HG03460 (cell line): ENCODE data around the gene EVI5L.

Experiments used
- ATAC-seq: cut with Tn5 transposase; IDR thresholded peaks from one replicate; pipeline ENCODE4 v1.9.1; 2021; ENCODE audit not compliant: unreplicated experiment

Gene EVI5L

GRCh38 chr19:7910321-7911161 is 80.5 kb downstream of the EVI5L start:
- ATAC-seq = no peak

- ATAC-seq = no peak
Measured at GRCh38 chr19:7911508-7912143, 81.6 kb downstream of the EVI5L start.

GRCh38 chr19:7912144-7912696 is 82.2 kb downstream of the EVI5L start:
- no peak for ATAC-seq

GRCh38 chr19:7912697-7913564 is 82.9 kb downstream of the EVI5L start:
- ATAC-seq = no peak

GRCh38 chr19:7913652-7914051 is 83.6 kb downstream of the EVI5L start:
- no peak for ATAC-seq

GRCh38 chr19:7914099-7914498 is 84.1 kb downstream of the EVI5L start:
- ATAC-seq = no peak
